Measurements from ENCODE around the gene P2RY14.

P2RY14 gene

DNA sequence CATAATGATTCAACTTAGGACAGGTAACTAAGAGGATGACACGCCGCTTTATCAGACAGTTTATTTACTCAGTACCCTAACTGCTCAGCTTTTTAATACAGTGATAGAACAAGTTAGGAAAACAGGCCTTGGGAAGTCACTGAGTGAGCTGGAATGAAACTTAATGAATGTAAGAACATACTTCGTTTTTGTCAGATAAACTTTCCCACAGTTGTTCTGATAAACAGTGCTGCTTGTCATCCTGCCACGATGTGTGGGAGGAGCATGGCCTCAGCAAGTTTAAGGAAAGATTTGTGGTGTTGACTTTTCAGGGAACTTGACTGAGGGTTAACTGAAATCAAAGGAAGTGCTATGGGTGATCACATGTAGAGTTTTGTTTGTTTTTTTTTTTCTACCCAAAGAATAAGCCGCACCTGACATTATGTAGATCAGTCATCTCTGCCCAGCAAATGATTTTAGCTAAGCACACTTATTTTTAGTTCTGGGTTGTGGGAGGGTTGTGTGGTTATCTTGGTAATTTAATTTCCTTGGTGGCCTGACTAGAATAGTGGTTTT lies 5.6 kb upstream of the P2RY14 start:
- no peaks in the 10 kb centered on the region for H3K79me2 ChIP-seq (ENCODE audit: insufficient read depth, low read length)
- no peak overlapping the region for H2AFZ ChIP-seq (ENCODE audit: low read depth, low read length)
- no peak overlapping the region for H3K4me3 ChIP-seq (ENCODE audit: low read depth in 1 of 2, low read length in 2 of 2)
- DNase-seq (peak; percentile 46), ATAC-seq (ENCODE audit: insufficient read depth, low read depth) (peak; percentile 80)
- no peaks in the 10 kb centered on the region for H3K36me3 ChIP-seq (ENCODE audit: insufficient read depth, low read length)
- TF ChIP-seq, protein P1, sequence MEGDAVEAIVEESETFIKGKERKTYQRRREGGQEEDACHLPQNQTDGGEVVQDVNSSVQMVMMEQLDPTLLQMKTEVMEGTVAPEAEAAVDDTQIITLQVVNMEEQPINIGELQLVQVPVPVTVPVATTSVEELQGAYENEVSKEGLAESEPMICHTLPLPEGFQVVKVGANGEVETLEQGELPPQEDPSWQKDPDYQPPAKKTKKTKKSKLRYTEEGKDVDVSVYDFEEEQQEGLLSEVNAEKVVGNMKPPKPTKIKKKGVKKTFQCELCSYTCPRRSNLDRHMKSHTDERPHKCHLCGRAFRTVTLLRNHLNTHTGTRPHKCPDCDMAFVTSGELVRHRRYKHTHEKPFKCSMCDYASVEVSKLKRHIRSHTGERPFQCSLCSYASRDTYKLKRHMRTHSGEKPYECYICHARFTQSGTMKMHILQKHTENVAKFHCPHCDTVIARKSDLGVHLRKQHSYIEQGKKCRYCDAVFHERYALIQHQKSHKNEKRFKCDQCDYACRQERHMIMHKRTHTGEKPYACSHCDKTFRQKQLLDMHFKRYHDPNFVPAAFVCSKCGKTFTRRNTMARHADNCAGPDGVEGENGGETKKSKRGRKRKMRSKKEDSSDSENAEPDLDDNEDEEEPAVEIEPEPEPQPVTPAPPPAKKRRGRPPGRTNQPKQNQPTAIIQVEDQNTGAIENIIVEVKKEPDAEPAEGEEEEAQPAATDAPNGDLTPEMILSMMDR (IDR thresholded peaks at IDR 0.05; ENCODE audit: borderline replicate concordance, extremely low read depth, low read length, poor library complexity, severe bottlenecking), result no peak
- TF ChIP-seq EZH2 (IDR thresholded peaks at IDR 0.05; ENCODE audit: borderline replicate concordance, low read depth, low read length, severe bottlenecking), result no peak
- no peaks in the 10 kb centered on the region for H3K9me3 ChIP-seq (ENCODE audit: insufficient read depth, low read length, severe bottlenecking)
- no peak overlapping the region for H3K9ac ChIP-seq (ENCODE audit: low read depth, low read length)
- no peaks in the 10 kb centered on the region for H4K20me1 ChIP-seq (ENCODE audit: insufficient read depth, low read length)
- peaks cover 24% of the 10 kb centered on the region for H3K4me1 ChIP-seq (ENCODE audit: insufficient read depth, low read length)
- peak overlapping the region; percentile 37 for H3K4me2 ChIP-seq (ENCODE audit: insufficient read depth, low read length)
- no peaks in the 10 kb centered on the region for H3K27me3 ChIP-seq (ENCODE audit: insufficient read depth, low read length, poor library complexity)
- peak overlapping the region; percentile 46 for H3K27ac ChIP-seq (ENCODE audit: low read length)

DNA sequence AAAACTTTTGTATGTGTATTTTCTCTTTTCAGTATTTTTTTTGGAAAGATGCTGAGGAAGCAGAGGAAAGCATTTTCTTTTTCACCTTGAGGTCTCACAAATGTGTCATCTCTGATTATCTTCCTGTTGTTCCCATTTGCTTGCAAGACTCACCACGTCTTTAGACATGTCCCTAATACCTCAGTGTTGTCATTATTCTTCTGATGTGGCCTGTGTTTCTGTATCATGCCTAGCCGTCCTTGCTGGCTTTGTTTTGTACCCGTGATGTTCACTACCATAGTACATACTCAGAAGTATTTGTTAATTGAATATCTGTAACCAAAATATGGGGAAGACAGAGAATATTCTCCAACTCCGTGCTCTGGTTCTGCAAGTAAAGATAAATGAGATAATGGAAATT lies 5.0 kb upstream of the P2RY14 start:
- H3K4me3 ChIP-seq (ENCODE audit: low read depth in 1 of 2, low read length in 2 of 2), result no peak overlapping the region
- H3K27ac ChIP-seq (ENCODE audit: low read length), result peak overlapping the region; percentile 46
- peak; percentile 29; the same call in 1 of the 3 replicates for ATAC-seq (ENCODE audit: insufficient read depth, low read depth)
- H3K27me3 ChIP-seq (ENCODE audit: insufficient read depth, low read length, poor library complexity), result no peaks in the 10 kb centered on the region
- H4K20me1 ChIP-seq (ENCODE audit: insufficient read depth, low read length), result no peaks in the 10 kb centered on the region
- TF ChIP-seq, protein P1 (IDR thresholded peaks at IDR 0.05; ENCODE audit: borderline replicate concordance, extremely low read depth, low read length, poor library complexity, severe bottlenecking), result no peak
- no peak for TF ChIP-seq EZH2 (IDR thresholded peaks at IDR 0.05; ENCODE audit: borderline replicate concordance, low read depth, low read length, severe bottlenecking)
- H3K9ac ChIP-seq (ENCODE audit: low read depth, low read length), result no peak overlapping the region
- no peaks in the 10 kb centered on the region for H3K9me3 ChIP-seq (ENCODE audit: insufficient read depth, low read length, severe bottlenecking)
- H3K79me2 ChIP-seq (ENCODE audit: insufficient read depth, low read length), result no peaks in the 10 kb centered on the region
- no peak overlapping the region for H2AFZ ChIP-seq (ENCODE audit: low read depth, low read length)
- no peak for DNase-seq
- 0 out of 2 replicates have a peak overlapping the region, but pooled peaks have one; percentile 37 for H3K4me2 ChIP-seq (ENCODE audit: insufficient read depth, low read length)
- no peaks in the 10 kb centered on the region for H3K36me3 ChIP-seq (ENCODE audit: insufficient read depth, low read length)
- peaks cover 29% of the 10 kb centered on the region for H3K4me1 ChIP-seq (ENCODE audit: insufficient read depth, low read length)

DNA sequence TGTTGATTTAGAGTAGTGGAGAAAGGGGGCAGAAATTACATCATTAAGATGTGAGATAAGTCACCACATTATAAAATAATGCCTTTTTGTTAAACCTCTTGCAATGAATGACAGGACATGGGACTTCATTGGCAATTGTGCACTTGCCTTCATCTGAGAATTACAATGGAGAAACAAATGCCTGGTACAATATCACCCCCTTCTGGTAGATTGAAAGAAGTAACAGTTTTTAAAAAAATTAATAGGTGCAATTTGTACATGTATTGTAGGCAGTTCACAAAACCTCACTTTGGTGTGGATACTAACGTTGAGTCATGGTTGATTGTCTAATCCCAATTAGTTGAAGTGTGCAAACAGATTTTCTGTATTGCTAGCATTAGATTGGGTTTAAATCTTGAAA lies 4.6 kb upstream of the P2RY14 start:
- Histone ChIP-seq H3K79me2 (ENCODE audit: insufficient read depth, low read length) (no peaks in the 10 kb centered on the region), H3K9ac (ENCODE audit: low read depth, low read length) (no peak overlapping the region), H2AFZ (ENCODE audit: low read depth, low read length) (no peak overlapping the region), H3K9me3 (ENCODE audit: insufficient read depth, low read length, severe bottlenecking) (no peaks in the 10 kb centered on the region), H3K27ac (ENCODE audit: low read length) (no peak overlapping the region; the same call in 1 of the 2 replicates), H3K4me2 (ENCODE audit: insufficient read depth, low read length) (no peak overlapping the region), H3K27me3 (ENCODE audit: insufficient read depth, low read length, poor library complexity) (no peaks in the 10 kb centered on the region), H3K4me1 (ENCODE audit: insufficient read depth, low read length) (peaks cover 34% of the 10 kb centered on the region), H4K20me1 (ENCODE audit: insufficient read depth, low read length) (no peaks in the 10 kb centered on the region), H3K4me3 (ENCODE audit: low read depth in 1 of 2, low read length in 2 of 2) (no peak overlapping the region), H3K36me3 (ENCODE audit: insufficient read depth, low read length) (no peaks in the 10 kb centered on the region)
- ATAC-seq (ENCODE audit: insufficient read depth, low read depth) (peak; percentile 54), DNase-seq (no peak)
- TF ChIP-seq, protein P1 (IDR thresholded peaks at IDR 0.05; ENCODE audit: borderline replicate concordance, extremely low read depth, low read length, poor library complexity, severe bottlenecking), result peak; percentile 73
- TF ChIP-seq EZH2 (IDR thresholded peaks at IDR 0.05; ENCODE audit: borderline replicate concordance, low read depth, low read length, severe bottlenecking), result no peak

All from DND-41 (cell line).